MM.1S (cell line): ENCODE data around the gene KCNJ12.

Source experiments
- DNase-seq: peaks from one replicate; pipeline ENCODE4 v3.0.0-alpha.2; 2015
- H2AFZ ChIP-seq: fragments of 300-600 bp; sonication (generic); 2 replicates; pipeline ENCODE4 v1.6.0; 2016; ENCODE audit warnings: antibody characterized with exemption, low read length
- H3F3A ChIP-seq: fragments of 300-600 bp; sonication (generic); 2 replicates; pipeline ENCODE4 v1.6.1; 2016; ENCODE audit warnings: mild to moderate bottlenecking, antibody characterized with exemption, low read length, moderate library complexity, mixed read lengths; ENCODE audit not compliant: insufficient read depth
- H3K27ac ChIP-seq: fragments of 300-600 bp; sonication (generic); 2 replicates; pipeline ENCODE4 v1.5.1; 2016; ENCODE audit warnings: mild to moderate bottlenecking, low read length
- H3K27me3 ChIP-seq: fragments of 300-600 bp; sonication (generic); replicated peaks from 2 replicates; pipeline ENCODE4 v1.6.0; 2016; ENCODE audit warnings: low read length; ENCODE audit not compliant: insufficient read depth
- H3K36me3 ChIP-seq: fragments of 300-600 bp; sonication (generic); replicated peaks from 2 replicates; pipeline ENCODE4 v1.6.1; 2016; ENCODE audit warnings: mild to moderate bottlenecking, low read length, mixed read lengths; ENCODE audit not compliant: insufficient read depth
- H3K4me1 ChIP-seq: fragments of 300-600 bp; sonication (generic); 2 replicates; pipeline ENCODE4 v1.6.1; 2016; ENCODE audit warnings: low read length, mixed read lengths
- H3K4me2 ChIP-seq: fragments of 300-600 bp; sonication (generic); 2 replicates; pipeline ENCODE4 v1.6.0; 2016; ENCODE audit warnings: low read depth, low read length
- H3K4me3 ChIP-seq: fragments of 300-600 bp; sonication (generic); 2 replicates; pipeline ENCODE4 v1.5.1; 2016; ENCODE audit warnings: low read length, mixed read lengths
- H3K79me2 ChIP-seq: fragments of 300-600 bp; sonication (generic); 2 replicates; pipeline ENCODE4 v1.6.1; 2016; ENCODE audit warnings: mixed run types, low read length, mixed read lengths
- H3K9ac ChIP-seq: fragments of 300-600 bp; sonication (generic); 2 replicates; pipeline ENCODE4 v1.6.1; 2016; ENCODE audit warnings: low read length, mixed read lengths
- H3K9me2 ChIP-seq: fragments of 300-600 bp; sonication (generic); replicated peaks from 2 replicates; pipeline ENCODE4 v1.6.1; 2016; ENCODE audit warnings: mild to moderate bottlenecking, low read length, mixed read lengths; ENCODE audit not compliant: insufficient read depth
- H3K9me3 ChIP-seq: fragments of 300-600 bp; sonication (generic); replicated peaks from 2 replicates; pipeline ENCODE4 v1.6.1; 2016; ENCODE audit warnings: mild to moderate bottlenecking, low read length, mixed read lengths; ENCODE audit not compliant: insufficient read depth
- H4K20me1 ChIP-seq: fragments of 300-600 bp; sonication (generic); 2 replicates; pipeline ENCODE4 v1.6.1; 2016; ENCODE audit warnings: mild to moderate bottlenecking, low read length, moderate library complexity, mixed read lengths; ENCODE audit not compliant: insufficient read depth
- CTCF ChIP-seq: fragments of 300-600 bp; sonication (generic); IDR thresholded peaks from 2 replicates; pipeline ENCODE4 v1.5.1; 2016; ENCODE audit warnings: antibody characterized with exemption, low read length, mixed read lengths
- EZH2 ChIP-seq: fragments of 300-600 bp; sonication (generic); optimal IDR thresholded peaks from 2 replicates; pipeline ENCODE3; 2017; ENCODE audit warnings: low read depth, mild to moderate bottlenecking, antibody characterized with exemption, low read length, mixed read lengths
- EZH2phosphoT487 ChIP-seq: fragments of 300-600 bp; sonication (generic); IDR thresholded peaks from 2 replicates; pipeline ENCODE4 v1.6.1; 2018; ENCODE audit warnings: antibody characterized with exemption, low read length

The KCNJ12 gene

GRCh38 chr17:21390294-21390693, 14.1 kb downstream of the KCNJ12 start:
- Histone ChIP-seq H4K20me1 (no peaks in the 10 kb centered on the region), H3K4me1 (no peaks in the 10 kb centered on the region), H3K9me3 (no peaks in the 10 kb centered on the region), H3K27me3 (peaks cover 55% of the 10 kb centered on the region), H3K9ac (no peak overlapping the region), H3K27ac (no peak overlapping the region), H3K9me2 (no peaks in the 10 kb centered on the region), H3K4me2 (no peak overlapping the region), H2AFZ (no peak overlapping the region), H3K36me3 (no peaks in the 10 kb centered on the region), H3F3A (no peaks in the 10 kb centered on the region), H3K4me3 (no peak overlapping the region), H3K79me2 (no peaks in the 10 kb centered on the region)
- no peak for DNase-seq
- TF ChIP-seq EZH2 = no peak
- TF ChIP-seq EZH2phosphoT487 = no peak
- TF ChIP-seq CTCF = no peak

GRCh38 chr17:21392266-21392665, 16.1 kb downstream of the KCNJ12 start:
- Histone ChIP-seq H3K4me1 (no peaks in the 10 kb centered on the region), H3K4me2 (no peak overlapping the region), H3K4me3 (no peak overlapping the region), H3K9me3 (no peaks in the 10 kb centered on the region), H3K9me2 (no peaks in the 10 kb centered on the region), H3F3A (no peaks in the 10 kb centered on the region), H3K9ac (no peak overlapping the region), H3K36me3 (no peaks in the 10 kb centered on the region), H3K79me2 (no peaks in the 10 kb centered on the region), H3K27ac (no peak overlapping the region), H3K27me3 (peaks cover 51% of the 10 kb centered on the region), H2AFZ (no peak overlapping the region), H4K20me1 (no peaks in the 10 kb centered on the region)
- TF ChIP-seq CTCF (no peak), EZH2phosphoT487 (no peak), EZH2 (no peak)
- DNase-seq = no peak

- TF ChIP-seq EZH2phosphoT487 = no peak
- Histone ChIP-seq H3K9me2 (no peaks in the 10 kb centered on the region), H3K36me3 (no peaks in the 10 kb centered on the region), H3K4me3 (no peak overlapping the region), H3K27ac (no peak overlapping the region), H3K79me2 (no peaks in the 10 kb centered on the region), H3K9me3 (no peaks in the 10 kb centered on the region), H3F3A (no peaks in the 10 kb centered on the region), H2AFZ (no peak overlapping the region), H3K4me2 (no peak overlapping the region), H3K9ac (no peak overlapping the region), H3K4me1 (no peaks in the 10 kb centered on the region), H3K27me3 (peaks cover 50% of the 10 kb centered on the region), H4K20me1 (no peaks in the 10 kb centered on the region)
- no peak for DNase-seq
Measured at GRCh38 chr17:21394265-21394664, 18.1 kb downstream of the KCNJ12 start.

- H3K4me2 ChIP-seq = no peak overlapping the region
- peaks cover 45% of the 10 kb centered on the region for H3K27me3 ChIP-seq
- no peaks in the 10 kb centered on the region for H3F3A ChIP-seq
- H3K9ac ChIP-seq = no peak overlapping the region
- TF ChIP-seq EZH2 (no peak), CTCF (no peak), EZH2phosphoT487 (no peak)
- H3K27ac ChIP-seq = no peak overlapping the region
- H2AFZ ChIP-seq = no peak overlapping the region
- H3K9me2 ChIP-seq = no peaks in the 10 kb centered on the region
- no peaks in the 10 kb centered on the region for H4K20me1 ChIP-seq
- H3K9me3 ChIP-seq = no peaks in the 10 kb centered on the region
- H3K36me3 ChIP-seq = no peaks in the 10 kb centered on the region
- DNase-seq = no peak
- no peaks in the 10 kb centered on the region for H3K79me2 ChIP-seq
- no peaks in the 10 kb centered on the region for H3K4me1 ChIP-seq
- H3K4me3 ChIP-seq = no peak overlapping the region
Measured at GRCh38 chr17:21395764-21396163, 19.6 kb downstream of the KCNJ12 start.
